ENCODE measurements around the gene SLFN13. TPM values are rescaled to one million over a fixed set of nuclear protein-coding genes. Genes with fewer than 3 reads are reported as not detected.
"Not testable (repeated sequence)": the region's sequence is repeated elsewhere in the genome, so short reads cannot be mapped to it uniquely, and the experiment has no call there.

Gene SLFN13
- total RNA-seq, 1 experiment from 2014 or later: 19.7 TPM

GRCh38 chr17:35467824-35468223 lies 19.3 kb upstream of the SLFN13 start:
- ATAC-seq: no peak
- ChIA-PET POLR2A (no interaction called here), CTCF (no interaction called here)
- Mint-ChIP-seq H3K9me3 (no peaks in the 10 kb centered on the region), H3K4me1 (no peaks in the 10 kb centered on the region), H3K4me3 (no peak overlapping the region), H3K27ac (no peak overlapping the region), H3K36me3 (no peaks in the 10 kb centered on the region), H3K27me3 (ENCODE audit: low read depth) (peaks cover 73% of the 10 kb centered on the region)
- DNase-seq (ENCODE audit: low spot score): no peak
- TF ChIP-seq AR (CRISPR knock-in tag; IDR thresholded peaks at IDR 0.05) (no peak), IRF2 (CRISPR knock-in tag; IDR thresholded peaks at IDR 0.05; ENCODE audit: borderline replicate concordance, low read depth) (no peak), TCF7 (CRISPR knock-in tag; IDR thresholded peaks at IDR 0.05; ENCODE audit: low read depth) (no peak), ZNF396 (CRISPR knock-in tag; IDR thresholded peaks at IDR 0.05; ENCODE audit: borderline replicate concordance) (no peak), ARID4B (CRISPR knock-in tag; IDR thresholded peaks at IDR 0.05; ENCODE audit: borderline replicate concordance) (no peak), RELA (CRISPR knock-in tag; IDR thresholded peaks at IDR 0.05; ENCODE audit: borderline replicate concordance) (no peak), NR2C2 (CRISPR knock-in tag; IDR thresholded peaks at IDR 0.05) (no peak), JUN (CRISPR knock-in tag; IDR thresholded peaks at IDR 0.05) (no peak), PRRX2 (CRISPR knock-in tag; IDR thresholded peaks at IDR 0.05) (no peak)
- TF ChIP-seq, protein P1, sequence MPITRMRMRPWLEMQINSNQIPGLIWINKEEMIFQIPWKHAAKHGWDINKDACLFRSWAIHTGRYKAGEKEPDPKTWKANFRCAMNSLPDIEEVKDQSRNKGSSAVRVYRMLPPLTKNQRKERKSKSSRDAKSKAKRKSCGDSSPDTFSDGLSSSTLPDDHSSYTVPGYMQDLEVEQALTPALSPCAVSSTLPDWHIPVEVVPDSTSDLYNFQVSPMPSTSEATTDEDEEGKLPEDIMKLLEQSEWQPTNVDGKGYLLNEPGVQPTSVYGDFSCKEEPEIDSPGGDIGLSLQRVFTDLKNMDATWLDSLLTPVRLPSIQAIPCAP (CRISPR knock-in tag; IDR thresholded peaks at IDR 0.05): no peak

DNA sequence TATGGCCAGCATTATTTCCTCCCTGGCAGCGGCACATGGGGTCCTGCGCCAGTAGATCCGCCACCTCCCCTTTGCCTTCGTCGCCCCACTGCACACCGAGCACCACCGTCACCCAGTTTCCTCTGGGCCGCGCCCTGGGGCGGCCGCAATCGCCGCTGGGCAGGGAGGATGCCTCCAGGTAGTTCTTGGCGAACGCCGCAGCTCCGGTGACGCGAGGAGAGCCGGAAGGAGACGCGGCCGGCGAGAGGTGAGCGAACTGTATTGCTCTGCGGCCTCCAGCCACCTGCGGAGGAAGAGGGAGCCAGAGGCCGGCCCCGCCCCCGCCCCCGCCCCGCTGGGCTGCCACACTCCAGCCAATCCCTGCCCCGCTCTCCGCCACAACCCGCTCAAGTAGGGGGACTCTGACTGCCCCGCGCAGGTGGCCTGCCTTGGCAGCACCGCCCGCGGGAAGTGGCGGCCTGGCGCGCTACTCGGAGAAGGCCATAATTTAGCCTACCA lies 11.8 kb upstream of the SLFN13 start:
- H3K27me3 Mint-ChIP-seq (ENCODE audit: low read depth): peaks cover 94% of the 10 kb centered on the region
- peak overlapping the region; percentile 66 for H3K4me3 Mint-ChIP-seq
- peaks cover 4% of the 10 kb centered on the region; the same call in 1 of the 2 replicates for H3K9me3 Mint-ChIP-seq
- no peaks in the 10 kb centered on the region; the same call in 1 of the 2 replicates for H3K36me3 Mint-ChIP-seq
- TF ChIP-seq MYBL2 (CRISPR knock-in tag; IDR thresholded peaks at IDR 0.05) (0 out of 2 replicates have a peak, but pooled peaks have one; percentile 37), MXD4 (CRISPR knock-in tag; IDR thresholded peaks at IDR 0.05; ENCODE audit: borderline replicate concordance) (no peak), FOXK1 (CRISPR knock-in tag; IDR thresholded peaks at IDR 0.05) (0 out of 2 replicates have a peak, but pooled peaks have one; percentile 33), ZNF423 (CRISPR knock-in tag; IDR thresholded peaks at IDR 0.05) (peak; percentile 57; the same call in 1 of the 2 replicates)
- TF ChIP-seq, protein P2, sequence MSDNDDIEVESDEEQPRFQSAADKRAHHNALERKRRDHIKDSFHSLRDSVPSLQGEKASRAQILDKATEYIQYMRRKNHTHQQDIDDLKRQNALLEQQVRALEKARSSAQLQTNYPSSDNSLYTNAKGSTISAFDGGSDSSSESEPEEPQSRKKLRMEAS (CRISPR knock-in tag; IDR thresholded peaks at IDR 0.05): peak; percentile 59; the same call in 1 of the 2 replicates
- ChIA-PET POLR2A (interaction anchor here (1.0 kb wide), 1 partner anchor 12 kb away, joined by 4 read pairs; the partner anchor contains the start of gene SLFN13), CTCF (interaction anchor here (0.7 to 0.8 kb wide), 2 partner anchors 15 to 70 kb away, joined by 3 to 4 read pairs; no protein-coding TSS in a partner anchor)
- H3K4me1 Mint-ChIP-seq: peaks cover 9% of the 10 kb centered on the region
- ATAC-seq (peak; percentile 99), DNase-seq (ENCODE audit: low spot score) (peak; percentile 87)
- H3K27ac Mint-ChIP-seq: no peak overlapping the region

- Mint-ChIP-seq H3K9me3 (peaks cover 18% of the 10 kb centered on the region), H3K27me3 (ENCODE audit: low read depth) (peaks cover 99% of the 10 kb centered on the region)
- POLR2A ChIA-PET; H3K27ac Mint-ChIP-seq; H3K36me3 Mint-ChIP-seq; H3K4me3 Mint-ChIP-seq; DNase-seq (ENCODE audit: low spot score); ATAC-seq; H3K4me1 Mint-ChIP-seq: not testable (repeated sequence)
- CTCF ChIA-PET: interaction anchor here (0.5 kb wide), 1 partner anchor 129 kb away, joined by 5 read pairs; no protein-coding TSS in a partner anchor
These were observed 5.5 kb upstream of the SLFN13 start for GRCh38 chr17:35454035-35454434.
